ENCODE results near the gene TM9SF4.

The TM9SF4 gene

GRCh38 chr20:32125506-32125905, 16.0 kb downstream of the TM9SF4 start:
- Histone ChIP-seq H3K9me3 (ENCODE audit: control insufficient read depth, low read length) (no peaks in the 10 kb centered on the region), H3K27ac (ENCODE audit: insufficient read depth, low read length, poor library complexity, severe bottlenecking) (no peak overlapping the region), H3K36me3 (ENCODE audit: control insufficient read depth, insufficient read depth, low read length) (no peaks in the 10 kb centered on the region), H3K4me3 (ENCODE audit: insufficient read depth, low read depth, low read length, poor library complexity, severe bottlenecking) (no peak overlapping the region), H3K27me3 (replicated peaks; ENCODE audit: control insufficient read depth, insufficient read depth, low read length, poor library complexity, severe bottlenecking) (no peaks in the 10 kb centered on the region), H3K4me1 (ENCODE audit: control insufficient read depth, insufficient read depth, low read length, poor library complexity, severe bottlenecking) (no peaks in the 10 kb centered on the region)
- no peak for DNase-seq

DNA sequence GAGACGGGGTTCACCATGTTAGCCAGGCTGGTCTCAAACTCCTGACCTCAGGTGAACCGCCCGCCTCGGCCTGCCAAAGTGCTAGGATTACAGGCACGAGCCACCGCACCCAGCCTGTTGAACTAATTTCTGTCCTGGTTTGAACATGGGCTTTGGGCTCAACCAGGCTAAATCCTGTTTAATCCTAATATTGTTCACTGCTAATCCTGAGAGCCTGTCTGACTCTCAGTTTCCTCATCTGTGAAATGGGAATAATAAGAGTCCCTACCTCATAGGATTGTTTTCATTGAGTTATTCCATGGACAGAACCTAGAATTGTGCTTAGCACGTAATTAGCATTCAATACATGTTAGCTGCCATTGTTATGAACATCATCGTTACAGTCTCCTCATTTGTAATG, 17.4 kb downstream of the TM9SF4 start:
- DNase-seq = no peak
- Histone ChIP-seq H3K27me3 (replicated peaks; ENCODE audit: control insufficient read depth, insufficient read depth, low read length, poor library complexity, severe bottlenecking) (no peaks in the 10 kb centered on the region), H3K9me3 (ENCODE audit: control insufficient read depth, low read length) (no peaks in the 10 kb centered on the region), H3K27ac (ENCODE audit: insufficient read depth, low read length, poor library complexity, severe bottlenecking) (no peak overlapping the region), H3K4me3 (ENCODE audit: insufficient read depth, low read depth, low read length, poor library complexity, severe bottlenecking) (no peak overlapping the region), H3K4me1 (ENCODE audit: control insufficient read depth, insufficient read depth, low read length, poor library complexity, severe bottlenecking) (no peaks in the 10 kb centered on the region), H3K36me3 (ENCODE audit: control insufficient read depth, insufficient read depth, low read length) (no peaks in the 10 kb centered on the region)

GRCh38 chr20:32127347-32127746, 17.8 kb downstream of the TM9SF4 start:
- Histone ChIP-seq H3K36me3 (ENCODE audit: control insufficient read depth, insufficient read depth, low read length) (no peaks in the 10 kb centered on the region), H3K27ac (ENCODE audit: insufficient read depth, low read length, poor library complexity, severe bottlenecking) (no peak overlapping the region), H3K4me1 (ENCODE audit: control insufficient read depth, insufficient read depth, low read length, poor library complexity, severe bottlenecking) (no peaks in the 10 kb centered on the region), H3K27me3 (replicated peaks; ENCODE audit: control insufficient read depth, insufficient read depth, low read length, poor library complexity, severe bottlenecking) (no peaks in the 10 kb centered on the region), H3K9me3 (ENCODE audit: control insufficient read depth, low read length) (no peaks in the 10 kb centered on the region), H3K4me3 (ENCODE audit: insufficient read depth, low read depth, low read length, poor library complexity, severe bottlenecking) (no peak overlapping the region)
- no peak for DNase-seq

DNA sequence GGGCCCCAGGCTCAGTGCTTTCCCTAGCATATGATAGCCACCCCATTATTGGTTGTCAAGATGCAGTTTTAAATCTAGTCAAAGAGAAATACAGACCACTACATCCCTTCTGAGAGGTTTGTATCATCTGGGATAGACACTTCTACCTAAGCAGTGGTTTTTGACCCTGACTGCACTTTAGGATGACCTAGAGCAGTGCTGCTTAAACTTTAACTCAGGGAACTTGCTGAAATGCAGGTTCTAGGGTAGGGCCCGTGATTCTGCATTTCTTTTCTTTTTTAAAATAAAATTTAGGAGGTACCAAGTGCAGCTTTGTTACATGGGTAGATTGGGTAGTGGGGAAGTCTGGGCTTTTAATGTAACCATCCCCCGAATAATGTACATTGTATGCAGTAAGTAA, 18.7 kb downstream of the TM9SF4 start:
- no peaks in the 10 kb centered on the region for H3K9me3 ChIP-seq (ENCODE audit: control insufficient read depth, low read length)
- H3K4me1 ChIP-seq (ENCODE audit: control insufficient read depth, insufficient read depth, low read length, poor library complexity, severe bottlenecking) = no peaks in the 10 kb centered on the region
- peaks cover 5% of the 10 kb centered on the region for H3K36me3 ChIP-seq (ENCODE audit: control insufficient read depth, insufficient read depth, low read length)
- no peaks in the 10 kb centered on the region for H3K27me3 ChIP-seq (replicated peaks; ENCODE audit: control insufficient read depth, insufficient read depth, low read length, poor library complexity, severe bottlenecking)
- DNase-seq = no peak
- H3K27ac ChIP-seq (ENCODE audit: insufficient read depth, low read length, poor library complexity, severe bottlenecking) = no peak overlapping the region
- no peak overlapping the region for H3K4me3 ChIP-seq (ENCODE audit: insufficient read depth, low read depth, low read length, poor library complexity, severe bottlenecking)

DNA sequence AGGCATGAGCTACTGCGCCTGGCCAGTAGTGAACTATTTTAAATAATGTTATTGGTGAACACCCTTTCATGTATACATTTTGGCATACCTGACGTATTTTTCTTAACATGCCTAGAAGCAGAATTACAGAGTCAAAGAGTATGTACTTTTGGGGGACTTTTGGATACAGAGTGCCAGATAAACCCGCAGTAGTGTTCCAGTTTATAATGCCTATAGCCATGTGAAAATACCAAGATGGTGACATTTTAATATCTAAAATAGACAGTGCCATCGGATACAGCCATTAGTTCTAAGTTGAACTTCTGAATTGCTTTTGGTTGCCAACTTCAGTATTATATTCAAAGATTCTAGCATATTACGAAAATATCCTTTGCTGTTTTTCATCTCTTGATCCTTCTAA, 20.3 kb downstream of the TM9SF4 start:
- no peaks in the 10 kb centered on the region for H3K9me3 ChIP-seq (ENCODE audit: control insufficient read depth, low read length)
- no peak for DNase-seq
- H3K27me3 ChIP-seq (replicated peaks; ENCODE audit: control insufficient read depth, insufficient read depth, low read length, poor library complexity, severe bottlenecking) = no peaks in the 10 kb centered on the region
- H3K4me1 ChIP-seq (ENCODE audit: control insufficient read depth, insufficient read depth, low read length, poor library complexity, severe bottlenecking) = no peaks in the 10 kb centered on the region
- H3K27ac ChIP-seq (ENCODE audit: insufficient read depth, low read length, poor library complexity, severe bottlenecking) = no peak overlapping the region
- no peak overlapping the region for H3K4me3 ChIP-seq (ENCODE audit: insufficient read depth, low read depth, low read length, poor library complexity, severe bottlenecking)
- peaks cover 9% of the 10 kb centered on the region for H3K36me3 ChIP-seq (ENCODE audit: control insufficient read depth, insufficient read depth, low read length)

DNA sequence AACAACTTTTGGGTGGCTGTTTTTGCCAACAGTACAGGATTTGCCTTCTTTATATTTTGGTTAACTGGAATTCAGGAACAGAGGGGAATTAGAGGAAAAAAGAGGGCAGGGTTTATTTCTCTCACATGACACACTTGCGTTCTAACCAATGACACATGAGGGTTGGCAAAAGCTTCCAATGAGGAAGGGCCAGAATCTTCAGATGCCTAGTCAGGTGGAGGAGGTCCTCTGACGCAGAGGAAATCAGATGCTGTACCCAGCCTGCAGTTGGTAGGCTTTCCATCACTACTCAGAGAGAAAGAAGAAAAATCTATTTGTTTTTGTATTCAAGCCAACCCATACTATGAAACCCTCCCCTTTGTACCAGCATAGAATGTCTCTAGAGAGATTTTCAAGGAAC, 20.8 kb downstream of the TM9SF4 start:
- DNase-seq = no peak
- no peaks in the 10 kb centered on the region for H3K9me3 ChIP-seq (ENCODE audit: control insufficient read depth, low read length)
- peaks cover 9% of the 10 kb centered on the region for H3K36me3 ChIP-seq (ENCODE audit: control insufficient read depth, insufficient read depth, low read length)
- H3K4me3 ChIP-seq (ENCODE audit: insufficient read depth, low read depth, low read length, poor library complexity, severe bottlenecking) = no peak overlapping the region
- no peaks in the 10 kb centered on the region for H3K27me3 ChIP-seq (replicated peaks; ENCODE audit: control insufficient read depth, insufficient read depth, low read length, poor library complexity, severe bottlenecking)
- no peak overlapping the region for H3K27ac ChIP-seq (ENCODE audit: insufficient read depth, low read length, poor library complexity, severe bottlenecking)
- no peaks in the 10 kb centered on the region for H3K4me1 ChIP-seq (ENCODE audit: control insufficient read depth, insufficient read depth, low read length, poor library complexity, severe bottlenecking)

DNA sequence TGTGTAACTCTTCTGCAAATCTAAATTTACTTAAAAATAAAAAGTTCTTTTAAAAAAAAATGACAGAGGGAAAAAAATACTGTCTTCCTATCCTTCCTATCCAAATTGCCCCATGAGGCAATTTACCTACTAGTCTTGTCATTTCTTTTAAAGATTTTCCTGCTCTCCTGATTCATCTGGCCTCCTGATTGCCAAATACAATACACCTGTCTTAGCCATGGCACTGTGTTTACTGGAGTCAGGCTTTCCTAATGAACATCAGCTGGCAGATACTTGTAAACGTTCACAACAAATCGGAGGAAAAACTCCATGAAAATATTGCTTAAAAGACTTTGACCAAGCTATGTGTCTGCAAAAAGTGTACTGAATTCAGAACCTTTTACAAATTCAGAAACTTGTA, 21.5 kb downstream of the TM9SF4 start:
- Histone ChIP-seq H3K27me3 (replicated peaks; ENCODE audit: control insufficient read depth, insufficient read depth, low read length, poor library complexity, severe bottlenecking) (no peaks in the 10 kb centered on the region), H3K4me1 (ENCODE audit: control insufficient read depth, insufficient read depth, low read length, poor library complexity, severe bottlenecking) (no peaks in the 10 kb centered on the region), H3K27ac (ENCODE audit: insufficient read depth, low read length, poor library complexity, severe bottlenecking) (no peak overlapping the region), H3K4me3 (ENCODE audit: insufficient read depth, low read depth, low read length, poor library complexity, severe bottlenecking) (no peak overlapping the region), H3K9me3 (ENCODE audit: control insufficient read depth, low read length) (no peaks in the 10 kb centered on the region), H3K36me3 (ENCODE audit: control insufficient read depth, insufficient read depth, low read length) (peaks cover 10% of the 10 kb centered on the region)
- no peak for DNase-seq

DNA sequence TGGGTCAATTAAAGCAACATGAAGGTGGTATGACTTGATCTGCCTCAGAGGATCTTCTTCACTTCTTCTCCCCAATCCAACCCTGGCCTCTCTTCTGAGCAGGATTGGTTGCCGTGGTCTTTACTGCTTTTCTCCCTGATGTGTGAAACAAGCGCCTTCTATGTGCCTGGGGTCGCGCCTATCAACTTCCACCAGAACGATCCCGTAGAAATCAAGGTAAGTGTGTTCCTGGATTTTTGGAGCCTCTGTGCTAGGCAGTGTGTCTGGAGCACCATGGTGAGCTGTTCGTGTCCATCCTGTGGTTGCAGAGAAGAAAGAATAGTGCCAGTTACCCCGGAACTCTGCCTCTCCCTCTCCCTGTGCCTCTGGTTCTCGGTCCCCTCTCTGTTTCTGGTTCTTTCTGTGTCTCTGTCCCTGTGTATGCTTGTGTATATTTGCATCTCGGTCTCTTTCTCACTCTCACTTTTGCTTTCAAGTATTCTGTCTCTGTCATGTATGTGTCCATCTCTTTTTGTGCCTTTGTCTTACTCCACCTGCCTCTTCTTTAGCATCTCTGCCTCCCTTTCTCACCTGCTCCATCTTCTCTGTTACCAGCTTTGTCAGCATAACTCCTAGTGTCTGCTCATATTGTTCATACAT, 23.5 kb downstream of the TM9SF4 start:
- H3K4me1 ChIP-seq (ENCODE audit: control insufficient read depth, insufficient read depth, low read length, poor library complexity, severe bottlenecking) = no peaks in the 10 kb centered on the region
- peaks cover 31% of the 10 kb centered on the region for H3K36me3 ChIP-seq (ENCODE audit: control insufficient read depth, insufficient read depth, low read length)
- H3K4me3 ChIP-seq (ENCODE audit: insufficient read depth, low read depth, low read length, poor library complexity, severe bottlenecking) = no peak overlapping the region
- no peak overlapping the region for H3K27ac ChIP-seq (ENCODE audit: insufficient read depth, low read length, poor library complexity, severe bottlenecking)
- H3K27me3 ChIP-seq (replicated peaks; ENCODE audit: control insufficient read depth, insufficient read depth, low read length, poor library complexity, severe bottlenecking) = no peaks in the 10 kb centered on the region
- H3K9me3 ChIP-seq (ENCODE audit: control insufficient read depth, low read length) = no peaks in the 10 kb centered on the region
- no peak for DNase-seq

GRCh38 chr20:32134026-32134425, 24.5 kb downstream of the TM9SF4 start:
- no peaks in the 10 kb centered on the region for H3K9me3 ChIP-seq (ENCODE audit: control insufficient read depth, low read length)
- H3K27ac ChIP-seq (ENCODE audit: insufficient read depth, low read length, poor library complexity, severe bottlenecking) = no peak overlapping the region
- no peaks in the 10 kb centered on the region for H3K4me1 ChIP-seq (ENCODE audit: control insufficient read depth, insufficient read depth, low read length, poor library complexity, severe bottlenecking)
- H3K27me3 ChIP-seq (replicated peaks; ENCODE audit: control insufficient read depth, insufficient read depth, low read length, poor library complexity, severe bottlenecking) = no peaks in the 10 kb centered on the region
- no peak overlapping the region for H3K4me3 ChIP-seq (ENCODE audit: insufficient read depth, low read depth, low read length, poor library complexity, severe bottlenecking)
- peaks cover 39% of the 10 kb centered on the region for H3K36me3 ChIP-seq (ENCODE audit: control insufficient read depth, insufficient read depth, low read length)
- no peak for DNase-seq

DNA sequence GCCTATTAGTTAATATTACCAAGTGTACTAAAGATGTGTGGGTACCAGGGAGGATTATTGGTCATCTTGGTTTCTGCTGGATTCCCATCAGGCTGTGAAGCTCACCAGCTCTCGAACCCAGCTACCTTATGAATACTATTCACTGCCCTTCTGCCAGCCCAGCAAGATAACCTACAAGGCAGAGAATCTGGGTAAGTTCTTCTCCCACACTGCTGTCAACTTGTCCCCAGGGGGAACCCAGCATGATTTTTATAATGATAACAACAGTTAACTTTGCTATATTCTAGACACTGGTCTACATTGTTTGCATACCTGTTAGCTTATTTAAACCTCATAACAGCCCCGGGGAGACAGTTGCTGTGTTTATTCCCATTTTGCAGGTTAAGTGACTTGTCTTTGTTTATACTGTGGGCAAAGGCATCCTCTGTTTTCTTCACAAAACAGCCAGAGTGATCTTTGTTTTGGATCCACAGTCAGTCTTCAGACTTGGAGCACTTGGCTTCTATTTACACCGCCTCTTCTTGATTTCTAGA, 26.5 kb downstream of the TM9SF4 start:
- Histone ChIP-seq H3K27ac (ENCODE audit: insufficient read depth, low read length, poor library complexity, severe bottlenecking) (no peak overlapping the region), H3K4me3 (ENCODE audit: insufficient read depth, low read depth, low read length, poor library complexity, severe bottlenecking) (no peak overlapping the region), H3K9me3 (ENCODE audit: control insufficient read depth, low read length) (no peaks in the 10 kb centered on the region), H3K4me1 (ENCODE audit: control insufficient read depth, insufficient read depth, low read length, poor library complexity, severe bottlenecking) (no peaks in the 10 kb centered on the region), H3K36me3 (ENCODE audit: control insufficient read depth, insufficient read depth, low read length) (peaks cover 56% of the 10 kb centered on the region), H3K27me3 (replicated peaks; ENCODE audit: control insufficient read depth, insufficient read depth, low read length, poor library complexity, severe bottlenecking) (no peaks in the 10 kb centered on the region)
- DNase-seq = no peak
